GM18858 (cell line): Measurements from ENCODE around the gene CDHR2.

ENCODE experiments used
- ATAC-seq: cut with Tn5 transposase; IDR thresholded peaks from one replicate; pipeline ENCODE4 v1.9.1; 2021; ENCODE audit not compliant: unreplicated experiment

Gene CDHR2

DNA sequence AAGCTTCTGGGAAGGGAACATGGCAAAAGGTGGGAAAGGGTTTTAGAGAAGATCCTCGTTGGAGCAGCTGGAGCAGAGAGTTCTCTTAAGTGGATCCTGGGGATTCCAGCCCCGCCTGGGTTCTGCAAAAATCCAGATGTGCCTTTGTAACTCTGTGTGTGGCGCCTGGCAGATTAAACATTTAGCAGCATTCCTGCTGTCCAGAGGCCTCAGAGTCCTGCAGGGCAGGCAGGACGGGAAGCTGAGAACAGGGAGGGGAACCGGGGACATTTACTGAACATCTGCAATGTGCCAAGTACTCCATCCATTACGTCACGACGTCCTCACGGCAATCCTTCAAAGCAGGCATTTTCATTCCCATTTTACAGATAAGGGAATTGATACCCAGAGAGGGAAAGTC lies 87.3 kb downstream of the CDHR2 start:
- ATAC-seq, result no peak

DNA sequence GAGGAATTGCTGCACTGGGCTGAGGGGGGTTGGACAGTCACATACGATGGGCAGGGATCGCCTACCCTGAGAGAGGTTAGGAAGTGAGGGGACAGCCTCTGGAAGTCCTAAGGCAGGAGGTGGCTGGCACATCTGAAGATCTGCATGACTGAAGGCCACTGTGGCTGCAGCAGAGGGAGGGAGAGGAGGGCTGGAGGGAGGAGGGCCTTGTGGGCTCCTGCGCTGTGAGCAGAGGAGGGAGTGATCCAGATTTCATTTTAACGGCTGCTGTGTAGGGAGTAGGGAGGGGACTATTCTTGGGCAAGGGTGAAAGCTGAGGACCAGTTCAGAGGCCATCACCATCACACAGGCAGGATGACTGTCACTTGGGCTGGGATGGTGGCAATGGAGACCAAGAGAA lies 88.4 kb downstream of the CDHR2 start:
- ATAC-seq, result no peak

DNA sequence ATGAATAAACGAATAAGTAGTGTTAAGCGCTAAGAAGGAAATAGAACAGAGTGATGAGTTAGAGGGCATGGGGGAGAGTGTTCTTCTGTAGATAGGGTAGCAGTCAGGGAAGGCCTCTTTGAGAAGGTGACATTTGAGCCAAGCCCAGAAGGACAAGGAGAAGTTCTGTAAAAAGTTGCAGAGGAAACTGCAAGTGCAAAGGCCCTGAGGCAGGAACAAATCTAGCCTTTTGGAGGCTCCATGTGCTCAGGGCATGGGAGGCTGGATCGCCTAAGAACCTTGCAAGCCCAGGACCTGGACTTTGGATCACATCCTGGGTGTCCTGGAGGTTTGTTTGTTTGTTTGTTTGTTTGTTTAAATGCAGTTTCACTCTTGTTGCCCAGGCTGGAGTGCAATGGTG lies 89.3 kb downstream of the CDHR2 start:
- no peak for ATAC-seq

DNA sequence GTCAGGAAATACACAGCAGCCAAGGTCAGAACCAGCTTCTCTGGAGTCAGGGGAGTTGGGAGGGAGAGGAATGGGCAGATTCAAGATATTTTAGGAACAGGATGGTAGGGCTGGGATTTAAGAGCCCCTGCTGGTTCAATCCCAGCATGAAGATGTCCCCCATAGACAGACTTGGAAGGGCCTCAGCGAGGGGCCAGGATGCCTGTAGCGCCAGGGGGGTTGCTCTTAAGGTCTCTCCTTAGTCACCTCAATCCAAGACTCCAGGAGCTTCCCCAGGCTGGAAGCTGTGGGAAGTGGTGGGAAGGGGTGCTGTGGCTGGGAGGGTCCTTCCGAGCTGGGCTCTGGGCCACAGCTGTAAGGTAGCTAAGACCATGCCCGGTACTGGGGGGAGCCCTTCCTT lies 90.1 kb downstream of the CDHR2 start:
- ATAC-seq, result no peak

DNA sequence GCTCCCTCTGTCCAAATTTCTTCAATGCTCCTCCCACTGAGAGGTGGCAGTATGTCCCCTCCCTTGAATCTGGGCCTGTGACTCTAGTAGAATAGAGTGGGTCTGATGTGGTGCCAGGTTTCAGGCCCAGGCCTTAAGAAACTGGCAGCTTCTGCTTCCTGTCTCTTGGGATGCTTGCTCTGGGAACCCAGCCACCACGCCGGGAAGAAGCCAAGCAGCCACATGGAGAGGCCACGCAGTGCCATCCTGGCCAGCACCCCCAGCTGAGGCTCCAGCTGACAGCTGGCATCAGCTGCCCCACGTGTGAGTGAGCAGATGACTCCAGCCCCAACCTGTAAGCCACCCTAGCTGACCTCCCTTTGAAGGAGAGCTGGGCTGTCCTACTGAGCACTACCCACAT lies 90.8 kb downstream of the CDHR2 start:
- ATAC-seq, result no peak

DNA sequence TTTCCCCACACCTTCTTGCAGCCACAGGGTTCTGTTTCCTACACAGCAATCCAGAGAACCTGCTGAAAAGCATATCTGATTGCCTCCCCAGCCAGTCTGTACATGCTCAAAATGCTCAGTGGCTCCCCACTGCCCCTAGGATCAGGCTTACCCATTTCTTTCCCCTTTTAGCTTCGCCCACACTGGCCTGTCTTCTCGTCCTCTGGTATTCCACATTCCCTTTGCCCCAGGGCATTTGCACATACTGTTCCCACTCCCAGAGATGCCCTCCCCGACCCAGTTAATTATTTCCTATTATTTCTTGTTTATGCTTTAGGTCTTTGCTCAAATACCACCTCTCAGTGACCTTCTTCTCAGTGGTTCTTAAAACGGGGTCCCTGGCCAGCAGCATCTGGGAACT lies 91.5 kb downstream of the CDHR2 start:
- no peak for ATAC-seq

DNA sequence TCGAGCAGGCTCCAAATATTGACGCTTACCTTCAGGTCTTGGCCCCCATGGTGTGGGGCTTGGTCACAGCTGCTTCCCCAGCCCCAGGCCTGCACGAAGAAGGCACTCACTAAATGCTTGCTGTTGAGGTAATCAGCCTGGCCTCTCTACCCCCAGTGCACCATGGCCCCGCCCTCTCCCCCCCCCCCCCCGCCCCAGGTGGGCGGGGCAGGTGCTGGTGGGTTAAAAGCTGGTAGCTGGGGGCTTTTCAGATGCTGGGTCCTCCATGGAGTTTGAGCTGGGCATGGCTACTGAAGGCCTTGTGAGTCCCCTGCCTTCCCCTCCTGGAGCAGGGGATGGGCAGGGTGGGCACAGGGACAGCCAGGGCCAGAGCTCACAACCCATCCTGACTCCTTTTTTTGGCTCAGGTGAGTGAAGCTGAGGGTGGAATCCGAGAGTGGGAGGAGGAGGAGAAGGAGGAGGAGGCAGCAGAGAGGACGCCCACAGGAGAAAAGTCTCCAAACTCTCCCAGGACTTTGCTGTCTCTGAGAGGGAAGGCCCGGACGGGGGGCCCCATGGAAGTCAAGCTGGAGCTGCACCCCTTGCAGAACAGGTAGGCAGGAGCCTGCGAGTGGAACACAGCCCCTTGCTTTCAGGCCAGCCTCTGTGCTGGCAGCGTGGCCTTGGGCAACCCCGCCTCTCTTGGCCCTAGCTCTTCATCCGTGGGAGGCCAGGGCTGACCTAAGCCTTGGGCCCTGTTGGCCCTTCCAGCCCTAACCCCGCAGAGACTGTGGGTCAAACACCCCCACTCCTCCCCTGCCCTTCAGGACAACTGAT lies 93.7 kb downstream of the CDHR2 start:
- no peak for ATAC-seq

DNA sequence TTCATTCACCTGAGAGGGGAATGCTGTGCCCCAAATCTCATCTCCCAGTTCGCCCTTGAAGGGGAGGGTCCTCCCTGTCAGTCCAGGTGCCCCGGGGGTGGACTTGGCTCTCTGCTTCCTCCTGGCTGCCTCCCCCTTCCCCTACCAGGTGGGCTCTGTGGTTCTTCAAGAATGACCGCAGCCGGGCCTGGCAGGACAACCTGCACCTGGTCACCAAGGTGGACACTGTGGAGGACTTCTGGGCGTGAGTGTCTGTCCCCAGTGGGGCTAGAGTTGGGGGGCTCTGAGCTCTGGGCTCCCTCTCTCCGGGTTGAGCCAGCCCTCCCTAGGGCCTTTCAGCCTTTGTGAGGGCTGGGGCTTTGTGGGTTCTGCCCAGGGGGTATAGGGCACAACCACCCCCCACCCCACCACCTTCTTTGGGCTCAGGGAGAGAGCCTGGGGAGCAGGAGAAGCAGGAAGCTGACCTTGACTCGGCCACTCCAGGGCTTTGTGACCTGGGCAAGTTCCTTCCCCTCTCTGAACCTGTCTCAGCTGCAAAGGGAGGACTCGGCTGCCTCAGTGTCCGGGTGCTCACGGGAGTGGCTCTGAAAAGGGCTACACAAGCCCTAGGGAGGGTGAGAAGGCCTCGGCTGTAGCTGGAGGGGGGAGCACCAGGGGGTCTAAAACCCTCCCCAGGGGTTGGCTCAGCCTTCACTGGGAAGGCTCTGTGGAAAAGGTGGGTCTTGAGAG lies 94.5 kb downstream of the CDHR2 start:
- ATAC-seq, result no peak

DNA sequence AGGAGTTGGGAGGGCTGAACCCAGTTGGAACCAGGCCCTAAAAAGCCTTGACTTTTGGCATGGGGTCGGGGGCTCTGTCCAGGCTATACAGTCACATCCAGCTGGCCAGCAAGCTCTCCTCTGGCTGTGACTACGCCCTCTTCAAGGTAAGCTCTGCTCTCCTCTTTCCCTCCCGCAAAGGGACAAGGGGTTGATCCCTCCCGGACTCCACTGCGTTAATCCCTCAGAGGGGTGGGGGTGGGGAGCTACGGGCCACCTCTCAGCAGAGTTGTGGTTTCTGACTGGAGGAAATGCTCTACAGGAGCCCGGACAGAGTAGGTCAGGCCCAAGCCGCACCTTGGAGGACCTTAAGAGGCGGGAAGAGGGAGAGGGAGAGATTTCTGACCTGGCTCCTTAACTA lies 95.2 kb downstream of the CDHR2 start:
- ATAC-seq, result no peak

DNA sequence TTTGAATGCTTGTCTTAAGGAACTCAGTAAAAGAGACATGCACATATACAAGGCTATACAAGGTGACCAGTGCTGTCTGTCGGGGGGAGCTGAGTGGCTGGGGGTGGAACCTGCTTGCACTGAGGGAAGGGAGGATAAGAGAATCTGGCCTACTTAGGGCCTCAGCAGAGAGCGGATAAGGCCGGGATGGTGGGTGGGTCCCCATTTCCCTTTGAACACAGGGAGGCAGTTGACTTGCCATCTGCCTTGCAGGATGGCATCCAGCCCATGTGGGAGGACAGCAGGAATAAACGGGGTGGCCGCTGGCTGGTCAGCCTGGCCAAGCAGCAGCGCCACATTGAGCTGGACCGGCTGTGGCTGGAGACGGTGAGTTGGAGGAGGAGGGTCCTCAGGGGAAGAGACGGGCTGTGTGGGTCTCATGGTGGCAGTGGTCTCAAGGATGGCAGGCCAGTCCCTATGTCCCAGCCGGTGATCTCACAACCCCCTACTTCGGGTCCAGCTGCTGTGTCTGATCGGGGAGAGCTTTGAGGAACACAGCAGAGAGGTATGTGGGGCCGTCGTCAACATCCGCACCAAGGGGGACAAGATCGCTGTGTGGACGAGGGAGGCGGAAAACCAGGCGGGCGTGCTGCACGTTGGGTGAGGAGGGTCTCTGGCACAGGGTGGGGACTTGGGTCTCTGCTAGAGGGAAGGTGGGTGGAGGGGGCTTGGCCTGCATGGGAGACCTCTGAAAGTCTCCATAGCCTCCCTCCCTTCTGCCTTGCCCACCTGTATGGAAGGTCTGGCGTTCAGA lies 95.9 kb downstream of the CDHR2 start:
- ATAC-seq, result no peak
